Uterus (tissue), 2 donors: ENCODE results near the gene C1QTNF1.

Source experiments
- CTCF ChIP-seq, 4 experiments: fragments of 200-600 bp in 2 of 4; fragments of 450-650 bp in 2 of 4; sonication (generic) in 2 of 4; IDR thresholded peaks; one replicate each; pipeline ENCODE4 v1.5.1; 2016 to 2019; ENCODE audit warnings: antibody characterized with exemption in 4 of 4, mild to moderate bottlenecking in 2 of 4, moderate library complexity in 1 of 4
- POLR2A ChIP-seq, 2 donors: fragments of 450-650 bp; IDR thresholded peaks; one replicate each; pipeline ENCODE4 v1.6.1; 2016; ENCODE audit warnings: antibody characterized with exemption in 2 of 2, mild to moderate bottlenecking in 1 of 2, moderate library complexity in 1 of 2

GRCh38 chr17:79023180-79023705 is 726 bp upstream of the C1QTNF1 start:
- TF ChIP-seq CTCF (IDR thresholded peaks at IDR 0.05): no peak
- TF ChIP-seq POLR2A (IDR thresholded peaks at IDR 0.05): no peak
